Stomach (tissue), 9 donors: ENCODE results near the gene OR7G3. TPM values are rescaled to one million over a fixed set of nuclear protein-coding genes. Genes with fewer than 3 reads are reported as not detected.

Experiments used
- DNase-seq, 2 donors: peaks; one replicate each; pipeline versions ENCODE4 v3.0.0 to v3.0.0-alpha.2; 2013 to 2019
- H3K27ac ChIP-seq, 5 donors: fragments of 200-600 bp in 4 of 5; sonication (generic) in 4 of 5; one replicate each; pipeline ENCODE4 v1.5.1; 2013 to 2019; ENCODE audit warnings: mild to moderate bottlenecking in 1 of 5, moderate library complexity in 1 of 5
- H3K27me3 ChIP-seq, 3 donors: fragments of 200-600 bp; sonication (generic); one replicate each; pipeline ENCODE4 v1.5.1; 2017 to 2019; ENCODE audit warnings: mixed run types in 1 of 3
- H3K36me3 ChIP-seq, 4 donors: fragments of 200-600 bp; sonication (generic); 1 replicate in 3 of 4; 2 replicates in 1 of 4; pipeline ENCODE4 v1.5.1; 2016 to 2019
- H3K4me1 ChIP-seq, 4 donors: fragments of 200-600 bp; sonication (generic); one replicate each; pipeline ENCODE4 v1.5.1; 2016 to 2019
- H3K4me3 ChIP-seq, 4 donors: fragments of 200-600 bp; sonication (generic) in 3 of 4; one replicate each; pipeline ENCODE4 v1.5.1; 2016 to 2019; ENCODE audit warnings: mild to moderate bottlenecking in 1 of 4
- H3K9me3 ChIP-seq, 4 donors: fragments of 200-600 bp; sonication (generic); one replicate each; pipeline ENCODE4 v1.5.1; 2016 to 2019
- EP300 ChIP-seq: sonication (generic); formaldehyde crosslinking; IDR thresholded peaks from one replicate; pipeline ENCODE4 v1.6.1; 2017; ENCODE audit warnings: antibody characterized with exemption
- POLR2A ChIP-seq, 4 donors: fragments of 450-650 bp; IDR thresholded peaks; one replicate each; pipeline ENCODE4 v1.6.1; 2016; ENCODE audit warnings: antibody characterized with exemption in 4 of 4, control low read depth in 2 of 4, mild to moderate bottlenecking in 1 of 4, moderate library complexity in 1 of 4
- POLR2AphosphoS5 ChIP-seq, 3 donors: sonication (generic); formaldehyde crosslinking; IDR thresholded peaks; one replicate each; pipeline ENCODE4 v1.6.1; 2016; ENCODE audit warnings: antibody characterized with exemption in 3 of 3
- WGBS, 5 donors: extraction: QIAGEN DNeasy Blood & Tissue Kit in 3 of 5; methylation state at CpG; one replicate each; pipeline versions ENCODE4 v1.1.5 to v1.1.7; 2013 to 2018; 5-methylcytosine and 5-hydroxymethylcytosine counted together
- intact Hi-C: fragments of 100-400 bp; cut with DNase I; formaldehyde crosslinking; loops from one replicate; pipeline ENCODE4 v1.15.1; 2023; ENCODE audit warnings: low total_unique reads
- polyA plus RNA-seq, 3 donors: library from polyadenylated mRNA; stranded (reverse); fragments of 200-250 nt; gene quantifications; one replicate each; pipeline ENCODE4 v1.2.3, GENCODE V29; 2013
- total RNA-seq, 5 donors: library from RNA; depleted of rRNA; stranded (reverse); fragments of >200 nt; gene quantifications; one replicate each; pipeline versions ENCODE4 v1.1.0 to v1.2.3, GENCODE V29; 2014 to 2016
- TF ChIP-seq, protein P1 (sequence below), 7 experiments: fragments of 450-650 bp in 4 of 7; fragments of 200-600 bp in 3 of 7; sonication (generic) in 3 of 7; IDR thresholded peaks; one replicate each; pipeline ENCODE4 v1.5.1; 2016 to 2019; ENCODE audit warnings: antibody characterized with exemption in 7 of 7, control low read depth in 2 of 7, mild to moderate bottlenecking in 1 of 7
- donor health status: healthy with polysubstance abuse.
- donor health status: Bipolar disorder and iron deficiency.
- donor health status: healthy.

OR7G3 gene
- total and polyA plus RNA-seq, 8 donors = not detected

DNA sequence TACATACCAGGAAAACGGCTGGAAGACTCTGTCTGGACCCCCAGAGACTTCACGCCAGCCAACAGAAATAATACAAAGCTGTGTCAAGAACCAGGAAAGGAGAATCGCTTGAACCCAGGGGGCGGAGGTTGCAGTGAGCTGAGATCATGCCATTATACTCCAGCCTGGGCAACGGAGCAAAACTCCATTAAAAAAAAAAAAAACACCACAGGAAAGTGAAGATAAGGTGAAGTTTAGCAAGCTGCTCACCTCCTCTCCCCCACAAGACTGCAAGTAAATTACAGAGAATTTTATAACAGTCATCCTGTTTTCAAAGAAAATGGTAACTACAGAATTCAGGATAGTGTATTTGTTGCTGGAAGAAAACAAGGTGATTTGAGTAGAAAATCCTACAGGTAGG, 10.2 kb downstream of the OR7G3 start:
- Histone ChIP-seq H3K27ac (no peak overlapping the region), H3K36me3 (no peaks in the 10 kb centered on the region), H3K4me1 (no peaks in the 10 kb centered on the region), H3K27me3 (peaks cover 0 to 26% (median 4%) of the 10 kb centered on the region in 3 donors), H3K4me3 (no peak overlapping the region), H3K9me3 (peaks cover 0 to 11% (median 4%) of the 10 kb centered on the region in 4 donors)
- no peak for DNase-seq
- 47 to 66% (median 52%) methylated on average over 5 of the region's 5 CpGs for WGBS, 5 donors
- intact Hi-C loops = no loop called here
- TF ChIP-seq EP300 (no peak), POLR2A (IDR thresholded peaks at IDR 0.05) (no peak), POLR2AphosphoS5 (IDR thresholded peaks at IDR 0.05) (no peak)
- TF ChIP-seq, protein P1, sequence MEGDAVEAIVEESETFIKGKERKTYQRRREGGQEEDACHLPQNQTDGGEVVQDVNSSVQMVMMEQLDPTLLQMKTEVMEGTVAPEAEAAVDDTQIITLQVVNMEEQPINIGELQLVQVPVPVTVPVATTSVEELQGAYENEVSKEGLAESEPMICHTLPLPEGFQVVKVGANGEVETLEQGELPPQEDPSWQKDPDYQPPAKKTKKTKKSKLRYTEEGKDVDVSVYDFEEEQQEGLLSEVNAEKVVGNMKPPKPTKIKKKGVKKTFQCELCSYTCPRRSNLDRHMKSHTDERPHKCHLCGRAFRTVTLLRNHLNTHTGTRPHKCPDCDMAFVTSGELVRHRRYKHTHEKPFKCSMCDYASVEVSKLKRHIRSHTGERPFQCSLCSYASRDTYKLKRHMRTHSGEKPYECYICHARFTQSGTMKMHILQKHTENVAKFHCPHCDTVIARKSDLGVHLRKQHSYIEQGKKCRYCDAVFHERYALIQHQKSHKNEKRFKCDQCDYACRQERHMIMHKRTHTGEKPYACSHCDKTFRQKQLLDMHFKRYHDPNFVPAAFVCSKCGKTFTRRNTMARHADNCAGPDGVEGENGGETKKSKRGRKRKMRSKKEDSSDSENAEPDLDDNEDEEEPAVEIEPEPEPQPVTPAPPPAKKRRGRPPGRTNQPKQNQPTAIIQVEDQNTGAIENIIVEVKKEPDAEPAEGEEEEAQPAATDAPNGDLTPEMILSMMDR (IDR thresholded peaks at IDR 0.05) = no peak

DNA sequence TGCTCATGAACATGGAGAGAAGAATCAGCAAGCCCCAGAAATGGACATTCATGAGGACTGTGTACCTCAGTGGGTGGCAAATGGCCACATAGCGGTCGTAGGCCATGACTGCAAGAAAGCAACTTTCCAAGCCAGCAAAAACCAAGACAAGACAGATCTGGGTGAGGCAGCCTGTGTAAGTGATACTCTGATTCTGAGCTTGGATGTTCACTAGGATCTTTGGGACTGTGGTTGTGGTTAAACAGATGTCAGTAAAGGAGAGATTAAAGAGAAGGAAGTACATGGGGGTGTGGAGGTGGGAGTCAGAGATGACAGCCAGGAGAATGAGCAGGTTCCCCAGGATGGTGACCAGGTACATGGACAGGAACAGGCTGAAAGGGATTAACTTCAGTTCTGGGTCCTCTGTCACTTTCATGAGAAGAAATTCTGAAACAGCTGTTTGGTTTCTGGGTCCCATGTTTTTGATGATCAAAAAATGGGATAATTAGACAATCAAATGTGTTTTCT, 11.4 kb downstream of the OR7G3 start, which contains the start of gene OR7G1:
OR7G1 (minus strand) TSS at position 457 of the 507 bp plus-strand sequence; CDS start at position 457, 0 bp downstream.
- peaks cover 0 to 3% (median 1%) of the 10 kb centered on the region in 4 donors for H3K9me3 ChIP-seq
- intact Hi-C loops = no loop called here
- WGBS, 5 donors = 69 to 92% (median 80%) methylated on average over 2 of the region's 2 CpGs
- H3K36me3 ChIP-seq = no peaks in the 10 kb centered on the region
- no peaks in the 10 kb centered on the region for H3K4me1 ChIP-seq
- H3K27ac ChIP-seq = no peak within 1 kb of the TSS
- H3K27me3 ChIP-seq = peaks cover 0 to 26% (median 4%) of the 10 kb centered on the region in 3 donors
- TF ChIP-seq POLR2A (IDR thresholded peaks at IDR 0.05) (no peak), EP300 (no peak), POLR2AphosphoS5 (IDR thresholded peaks at IDR 0.05) (no peak)
- TF ChIP-seq, protein P1 (IDR thresholded peaks at IDR 0.05) = no peak
- H3K4me3 ChIP-seq = no peak within 1 kb of the TSS
- no peak for DNase-seq

DNA sequence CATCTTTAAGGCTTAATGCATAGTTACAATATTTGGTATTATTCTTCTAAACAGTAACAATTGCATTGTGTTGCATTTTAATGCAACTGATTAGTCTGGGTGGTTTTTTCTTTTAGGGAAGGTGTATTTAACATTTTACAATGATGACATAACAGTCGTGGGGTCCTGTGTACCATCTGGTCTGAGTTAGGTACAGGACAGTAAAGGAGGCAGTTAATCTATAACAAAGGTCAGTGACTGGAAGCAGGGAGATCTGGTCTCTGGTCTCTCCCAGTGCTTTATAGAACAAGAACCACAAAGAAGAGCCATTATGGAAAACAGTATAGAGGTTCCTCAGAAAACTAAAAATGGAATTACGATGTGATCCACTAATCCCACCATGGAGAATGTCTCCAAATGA, 16.8 kb downstream of the OR7G3 start:
- intact Hi-C loops = no loop called here
- no peak overlapping the region for H3K27ac ChIP-seq
- peaks cover 0 to 38% (median 3%) of the 10 kb centered on the region in 3 donors for H3K27me3 ChIP-seq
- 38 to 58% (median 54%) methylated on average over 2 of the region's 2 CpGs for WGBS, 5 donors
- TF ChIP-seq POLR2AphosphoS5 (IDR thresholded peaks at IDR 0.05) (no peak), EP300 (no peak), POLR2A (IDR thresholded peaks at IDR 0.05) (no peak)
- TF ChIP-seq, protein P1 (IDR thresholded peaks at IDR 0.05) = no peak
- H3K9me3 ChIP-seq = no peaks in the 10 kb centered on the region
- no peaks in the 10 kb centered on the region for H3K36me3 ChIP-seq
- DNase-seq = no peak
- no peak overlapping the region for H3K4me3 ChIP-seq
- no peaks in the 10 kb centered on the region for H3K4me1 ChIP-seq

DNA sequence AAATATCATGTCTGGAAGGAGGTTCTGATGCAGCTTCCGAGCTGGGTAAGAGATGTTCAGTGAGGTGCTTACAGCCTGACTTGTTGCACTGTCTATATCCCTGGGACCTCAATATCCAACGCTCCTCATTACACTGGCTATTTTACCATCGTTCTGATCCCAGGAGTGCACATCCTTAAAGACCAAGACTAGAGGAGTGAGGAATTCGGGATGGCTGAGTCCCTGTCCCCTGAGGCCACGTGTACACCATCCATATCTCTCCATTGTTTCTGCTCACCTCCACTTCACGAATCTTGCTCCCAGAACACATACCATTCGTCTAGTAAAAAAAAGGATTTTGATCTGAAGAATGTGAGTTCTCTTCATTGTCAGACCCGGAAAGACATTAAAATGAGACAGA, 19.4 kb downstream of the OR7G3 start, which contains the start of gene OR7G2:
OR7G2 (minus strand) TSS at position 101 of the 400 bp plus-strand sequence. CDS start 4,232 bp downstream, outside the sequence.
- H3K36me3 ChIP-seq = no peaks in the 10 kb centered on the region

More for the DNA sequence above, 19.4 kb downstream of the OR7G3 start, which contains the start of gene OR7G2:
- Histone ChIP-seq H3K4me3 (no peak within 1 kb of the TSS), H3K27ac (no peak within 1 kb of the TSS), H3K27me3 (peaks cover 0 to 37% (median 3%) of the 10 kb centered on the region in 3 donors), H3K4me1 (no peaks in the 10 kb centered on the region), H3K9me3 (no peaks in the 10 kb centered on the region)
- 48 to 64% (median 63%) methylated on average over 8 of the region's 8 CpGs for WGBS, 5 donors
- DNase-seq = no peak
- intact Hi-C loops = no loop called here
- TF ChIP-seq EP300 (no peak), POLR2A (IDR thresholded peaks at IDR 0.05) (no peak), POLR2AphosphoS5 (IDR thresholded peaks at IDR 0.05) (no peak)
- TF ChIP-seq, protein P1 (IDR thresholded peaks at IDR 0.05) = no peak
